ENCODE results near the gene ZNF426.

- TF ChIP-seq CTCF (IDR thresholded peaks at IDR 0.05; ENCODE audit: low read length), result no peak
- no peak for TF ChIP-seq EZH2 (IDR thresholded peaks at IDR 0.05; ENCODE audit: borderline replicate concordance, low read length)
Observed at GRCh38 chr19:9494096-9494495, 44.3 kb downstream of the ZNF426 start.
